Smooth muscle cell (in vitro differentiated cells): ENCODE results near the gene FAM83E. TPM values are rescaled to one million over a fixed set of nuclear protein-coding genes. Genes with fewer than 3 reads are reported as not detected.

ENCODE experiments used
- DNase-seq: peaks from one replicate; lab custom pipeline; 2025; ENCODE audit not compliant: unreplicated experiment; lab: John Stamatoyannopoulos, UW
- H2AFZ ChIP-seq: fragments of 200-600 bp; sonication (generic); 2 replicates; pipeline ENCODE4 v1.6.0; 2016; ENCODE audit warnings: antibody characterized with exemption, low read depth, mild to moderate bottlenecking
- H3F3A ChIP-seq: fragments of 200-600 bp; sonication (generic); 2 replicates; pipeline ENCODE4 v1.6.0; 2017; ENCODE audit warnings: antibody characterized with exemption, low read depth
- H3K27ac ChIP-seq: fragments of 200-600 bp; sonication (generic); 2 replicates; pipeline ENCODE4 v1.5.1; 2016; ENCODE audit warnings: low read depth, mild to moderate bottlenecking
- H3K27me3 ChIP-seq: fragments of 200-600 bp; sonication (generic); 2 replicates; pipeline ENCODE4 v1.6.1; 2016; ENCODE audit warnings: low read depth, mild to moderate bottlenecking
- H3K36me3 ChIP-seq: fragments of 200-600 bp; sonication (generic); 2 replicates; pipeline ENCODE4 v1.5.1; 2016; ENCODE audit warnings: low read depth
- H3K4me1 ChIP-seq: fragments of 200-600 bp; sonication (generic); 2 replicates; pipeline ENCODE4 v1.5.1; 2016; ENCODE audit warnings: low read depth
- H3K4me2 ChIP-seq: fragments of 200-600 bp; sonication (generic); 2 replicates; pipeline ENCODE4 v1.6.0; 2016; ENCODE audit warnings: mild to moderate bottlenecking
- H3K4me3 ChIP-seq: fragments of 200-600 bp; sonication (generic); 2 replicates; pipeline ENCODE4 v1.5.1; 2016; ENCODE audit warnings: mild to moderate bottlenecking
- H3K79me2 ChIP-seq: fragments of 200-600 bp; sonication (generic); 2 replicates; pipeline ENCODE4 v1.6.0; 2016; ENCODE audit warnings: low read depth, mild to moderate bottlenecking
- H3K9ac ChIP-seq: fragments of 200-600 bp; sonication (generic); 2 replicates; pipeline ENCODE4 v1.6.0; 2016; ENCODE audit warnings: low read depth
- H3K9me3 ChIP-seq: fragments of 200-600 bp; sonication (generic); replicated peaks from 2 replicates; pipeline ENCODE4 v1.5.1; 2016; ENCODE audit warnings: low read depth
- H4K20me1 ChIP-seq: fragments of 200-600 bp; sonication (generic); 2 replicates; pipeline ENCODE4 v1.6.0; 2016; ENCODE audit warnings: low read depth
- CTCF ChIP-seq: fragments of 200-600 bp; sonication (generic); IDR thresholded peaks from 2 replicates; pipeline ENCODE4 v1.5.1; 2017; ENCODE audit warnings: borderline replicate concordance, mild to moderate bottlenecking, antibody characterized with exemption; ENCODE audit not compliant: insufficient read depth, poor library complexity, severe bottlenecking
- WGBS: methylation state at CpG from one replicate; pipeline ENCODE4 v1.1.7; 2016; ENCODE audit warnings: low lambda C conversion rate; 5-methylcytosine and 5-hydroxymethylcytosine counted together
- polyA plus RNA-seq: library from polyadenylated mRNA; unstranded; fragments of >200 nt; fragmentation: Nextera tagmentation; extraction: Ambion mirVana; gene quantifications from 2 replicates; pipeline ENCODE4 v1.2.1, GENCODE V29; 2016
- total RNA-seq: library from RNA; depleted of rRNA; stranded (reverse); fragments of >200 nt; gene quantifications from 2 replicates; pipeline ENCODE4 v1.2.3, GENCODE V29; 2014

The FAM83E gene
- total and polyA plus RNA-seq, 2 experiments from 2014 or later: 0.49 TPM

DNA sequence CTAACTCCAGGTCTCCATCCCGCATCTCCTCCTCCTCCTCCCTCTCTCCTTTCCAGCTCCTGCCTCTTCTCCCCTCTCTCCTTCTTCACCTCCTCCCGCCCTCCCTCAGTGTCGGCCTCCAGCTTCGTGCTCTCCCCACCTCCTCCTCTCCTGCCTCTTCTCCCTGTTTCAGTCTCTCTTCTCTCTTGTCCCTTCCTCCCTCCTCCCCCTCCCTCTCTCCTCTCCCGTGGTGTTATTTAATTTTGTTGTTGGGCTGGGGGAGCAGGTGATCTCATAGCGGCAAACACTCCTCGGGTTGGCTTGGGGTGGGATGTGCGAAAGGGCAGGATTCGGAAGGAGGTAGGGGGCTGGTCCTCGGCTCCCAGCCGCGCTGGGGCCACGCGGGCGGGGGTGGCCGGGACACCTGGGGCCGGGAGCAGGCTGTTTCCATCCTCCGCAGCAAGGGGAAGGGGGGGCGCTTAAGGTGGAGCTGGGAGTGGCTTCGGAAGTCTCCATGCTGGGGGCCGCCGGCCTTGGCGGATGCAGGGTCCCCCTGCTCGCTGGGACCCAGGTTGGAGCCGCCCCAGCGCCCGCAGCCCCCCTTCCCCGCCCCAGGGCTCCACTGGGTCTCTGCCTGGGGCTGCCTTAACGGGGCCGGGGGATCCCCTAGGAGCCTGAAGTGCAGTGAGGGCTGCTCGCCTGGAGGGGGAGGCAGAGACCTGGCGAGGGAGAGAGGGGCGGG is 31.3 kb upstream of the FAM83E start, which contains the start of gene CA11:
TSS of gene CA11 (minus strand) at position 187 of the 721 bp plus-strand sequence. CDS start 555 bp downstream, outside the sequence.
- peaks cover 4% of the 10 kb centered on the region for H3K4me1 ChIP-seq
- 1% methylated on average over 15 of the region's 33 CpGs for WGBS
- no peaks in the 10 kb centered on the region for H3K9me3 ChIP-seq
- peak within 1 kb of the TSS; percentile 68 for H3K4me3 ChIP-seq
- H2AFZ ChIP-seq: peak within 1 kb of the TSS; percentile 96
- no peaks in the 10 kb centered on the region for H3K27me3 ChIP-seq
- no peaks in the 10 kb centered on the region for H3F3A ChIP-seq
- H3K36me3 ChIP-seq: no peaks in the 10 kb centered on the region
- no peaks in the 10 kb centered on the region for H3K79me2 ChIP-seq
- H4K20me1 ChIP-seq: no peaks in the 10 kb centered on the region
- peak; percentile 82 for TF ChIP-seq CTCF
- H3K9ac ChIP-seq: peak within 1 kb of the TSS; percentile 55
- H3K27ac ChIP-seq: no peak within 1 kb of the TSS
- H3K4me2 ChIP-seq: peak within 1 kb of the TSS; percentile 97
- peak; percentile 60 for DNase-seq

DNA sequence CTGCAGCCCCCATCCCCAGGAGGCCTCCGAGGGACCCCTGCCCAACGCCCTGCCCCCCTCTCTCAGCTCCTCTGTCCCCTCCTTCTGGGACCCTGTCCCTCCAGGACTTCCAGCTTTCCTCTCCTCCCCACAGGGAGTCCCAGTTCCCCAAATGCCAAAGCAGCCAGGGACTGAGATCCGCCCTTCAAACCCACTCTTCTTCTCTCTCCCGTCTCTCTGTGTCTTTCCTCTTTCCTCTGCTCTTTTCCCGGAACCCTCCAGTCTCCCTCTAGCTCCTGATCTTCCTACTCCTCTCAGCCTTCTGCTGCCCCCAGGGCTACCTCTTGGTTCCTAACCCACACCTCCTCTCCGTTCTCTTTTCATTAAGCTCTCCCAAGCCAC is 30.7 kb upstream of the FAM83E start:
- DNase-seq: no peak
- H3K9ac ChIP-seq: no peak overlapping the region
- peak overlapping the region; percentile 97 for H3K4me2 ChIP-seq
- no peak overlapping the region for H3K27ac ChIP-seq
- H4K20me1 ChIP-seq: no peaks in the 10 kb centered on the region
- H2AFZ ChIP-seq: peak overlapping the region; percentile 96
- H3K27me3 ChIP-seq: no peaks in the 10 kb centered on the region
- peaks cover 4% of the 10 kb centered on the region for H3K4me1 ChIP-seq
- WGBS: 0% methylated on average over 4 of the region's 6 CpGs
- no peaks in the 10 kb centered on the region for H3K9me3 ChIP-seq
- no peaks in the 10 kb centered on the region for H3K79me2 ChIP-seq
- TF ChIP-seq CTCF: no peak
- no peaks in the 10 kb centered on the region for H3K36me3 ChIP-seq
- H3K4me3 ChIP-seq: peak overlapping the region; percentile 68
- no peaks in the 10 kb centered on the region for H3F3A ChIP-seq

GRCh38 chr19:48644839-48645619 is 30.2 kb upstream of the FAM83E start:
- Histone ChIP-seq H3K79me2 (no peaks in the 10 kb centered on the region), H2AFZ (peak overlapping the region; percentile 96), H4K20me1 (no peaks in the 10 kb centered on the region), H3K36me3 (no peaks in the 10 kb centered on the region), H3K9me3 (no peaks in the 10 kb centered on the region), H3K4me3 (peak overlapping the region; percentile 68), H3K9ac (no peak overlapping the region), H3F3A (no peaks in the 10 kb centered on the region), H3K4me2 (peak overlapping the region; percentile 97), H3K27ac (no peak overlapping the region), H3K27me3 (no peaks in the 10 kb centered on the region), H3K4me1 (peaks cover 4% of the 10 kb centered on the region)
- 2% methylated on average over 21 of the region's 25 CpGs for WGBS
- no peak for DNase-seq
- no peak for TF ChIP-seq CTCF
